DND-41 (cell line): ENCODE data around the gene MED28.
A peak's percentile ranks its signal among the peaks of the same experiment; 100 is the strongest.

ENCODE experiments used
- ATAC-seq: fragments of 200-7000 bp; cut with Tn5 transposase; 3 replicates; pipeline ENCODE4 v1.9.1; 2021; ENCODE audit warnings: low read depth; ENCODE audit not compliant: insufficient read depth
- DNase-seq: peaks from one replicate; pipeline ENCODE4 v3.0.0-alpha.2; 2020
- H2AFZ ChIP-seq: 2 replicates; pipeline ENCODE4 v1.6.0; 2012; ENCODE audit warnings: low read depth, low read length
- H3K27ac ChIP-seq: 2 replicates; pipeline ENCODE4 v1.5.1; 2012; ENCODE audit warnings: low read length, inconsistent platforms
- H3K27me3 ChIP-seq: fragments of 200-600 bp; sonication (generic); 2 replicates; pipeline ENCODE4 v1.6.0; 2012; ENCODE audit warnings: low read length, mild to moderate bottlenecking, inconsistent platforms; ENCODE audit not compliant: insufficient read depth, poor library complexity
- H3K36me3 ChIP-seq: 2 replicates; pipeline ENCODE4 v1.5.1; 2012; ENCODE audit warnings: low read length, inconsistent platforms; ENCODE audit not compliant: insufficient read depth
- H3K4me1 ChIP-seq: 2 replicates; pipeline ENCODE4 v1.5.1; 2012; ENCODE audit warnings: mild to moderate bottlenecking, low read length; ENCODE audit not compliant: insufficient read depth
- H3K4me2 ChIP-seq: 2 replicates; pipeline ENCODE4 v1.6.0; 2012; ENCODE audit warnings: mild to moderate bottlenecking, moderate library complexity, low read length, inconsistent platforms; ENCODE audit not compliant: insufficient read depth
- H3K4me3 ChIP-seq, 2 experiments: fragments of 200-600 bp in 1 of 2; shearing (Covaris generic) in 1 of 2; 2 replicates each; pipeline ENCODE4 v1.5.1; 2012 to 2016; ENCODE audit warnings: inconsistent platforms in 2 of 2, low read length in 2 of 2, mild to moderate bottlenecking in 2 of 2, low read depth in 1 of 2, moderate library complexity in 1 of 2
- H3K79me2 ChIP-seq: 2 replicates; pipeline ENCODE4 v1.6.0; 2012; ENCODE audit warnings: low read length, inconsistent platforms; ENCODE audit not compliant: insufficient read depth
- H3K9ac ChIP-seq: 2 replicates; pipeline ENCODE4 v1.6.0; 2012; ENCODE audit warnings: low read depth, mild to moderate bottlenecking, inconsistent platforms, low read length, moderate library complexity
- H3K9me3 ChIP-seq: 2 replicates; pipeline ENCODE4 v1.5.1; 2012; ENCODE audit warnings: low read length, moderate library complexity, mild to moderate bottlenecking, inconsistent platforms; ENCODE audit not compliant: insufficient read depth, severe bottlenecking
- H4K20me1 ChIP-seq: 2 replicates; pipeline ENCODE4 v1.6.0; 2012; ENCODE audit warnings: low read length; ENCODE audit not compliant: insufficient read depth
- CTCF ChIP-seq: IDR thresholded peaks from 2 replicates; pipeline ENCODE4 v1.5.1; 2012; ENCODE audit warnings: borderline replicate concordance, low read length, moderate library complexity, mild to moderate bottlenecking; ENCODE audit not compliant: poor library complexity, severe bottlenecking; ENCODE audit errors: extremely low read depth
- EZH2 ChIP-seq: IDR thresholded peaks from 3 replicates; pipeline ENCODE4 v1.6.1; 2012; ENCODE audit warnings: borderline replicate concordance, low read depth, mild to moderate bottlenecking, moderate library complexity, low read length, inconsistent platforms; ENCODE audit not compliant: severe bottlenecking

MED28 gene

GRCh38 chr4:17578482-17578891 is 36.0 kb upstream of the MED28 start:
- no peak overlapping the region; the same call in 1 of the 2 replicates for H2AFZ ChIP-seq
- no peaks in the 10 kb centered on the region for H3K9me3 ChIP-seq
- peak overlapping the region; percentile 73 for H3K4me2 ChIP-seq
- no peaks in the 10 kb centered on the region for H3K27me3 ChIP-seq
- no peaks in the 10 kb centered on the region for H4K20me1 ChIP-seq
- DNase-seq: no peak
- peaks cover 13% of the 10 kb centered on the region for H3K79me2 ChIP-seq
- peaks cover 31% of the 10 kb centered on the region for H3K4me1 ChIP-seq
- peak overlapping the region; percentile 75 for H3K9ac ChIP-seq
- H3K27ac ChIP-seq: peak overlapping the region; percentile 3; the same call in 1 of the 2 replicates
- H3K4me3 ChIP-seq: peak overlapping the region in 1 of 2 experiments; percentile 59; a peak in 2 of 4 replicates
- peaks cover 6% of the 10 kb centered on the region; the same call in 1 of the 2 replicates for H3K36me3 ChIP-seq
- ATAC-seq: no peak
- TF ChIP-seq CTCF: no peak
- TF ChIP-seq EZH2: no peak

- Histone ChIP-seq H3K27ac (no peak overlapping the region), H2AFZ (no peak overlapping the region), H3K9me3 (no peaks in the 10 kb centered on the region), H3K4me3 (no peak overlapping the region), H3K79me2 (peaks cover 13% of the 10 kb centered on the region), H3K27me3 (no peaks in the 10 kb centered on the region), H4K20me1 (no peaks in the 10 kb centered on the region), H3K36me3 (peaks cover 21% of the 10 kb centered on the region; the same call in 1 of the 2 replicates), H3K4me1 (peaks cover 29% of the 10 kb centered on the region), H3K9ac (no peak overlapping the region), H3K4me2 (no peak overlapping the region)
- ATAC-seq (no peak), DNase-seq (no peak)
- TF ChIP-seq CTCF (no peak), EZH2 (no peak)
Observed at GRCh38 chr4:17580969-17581368, 33.5 kb upstream of the MED28 start.

- Histone ChIP-seq H3K9ac (no peak overlapping the region), H3K4me3 (no peak overlapping the region), H3K27ac (no peak overlapping the region), H3K79me2 (peaks cover 3% of the 10 kb centered on the region), H3K27me3 (no peaks in the 10 kb centered on the region), H4K20me1 (no peaks in the 10 kb centered on the region), H3K4me2 (no peak overlapping the region), H3K4me1 (peaks cover 11% of the 10 kb centered on the region), H3K36me3 (peaks cover 29% of the 10 kb centered on the region; the same call in 1 of the 2 replicates), H3K9me3 (no peaks in the 10 kb centered on the region), H2AFZ (no peak overlapping the region)
- no peak for DNase-seq
- ATAC-seq: no peak
- TF ChIP-seq EZH2 (no peak), CTCF (no peak)
Observed at GRCh38 chr4:17583276-17583675, 31.2 kb upstream of the MED28 start.

GRCh38 chr4:17583941-17584340 is 30.5 kb upstream of the MED28 start:
- H2AFZ ChIP-seq: no peak overlapping the region
- no peak for ATAC-seq
- H4K20me1 ChIP-seq: no peaks in the 10 kb centered on the region
- H3K27me3 ChIP-seq: no peaks in the 10 kb centered on the region
- peaks cover 29% of the 10 kb centered on the region; the same call in 1 of the 2 replicates for H3K36me3 ChIP-seq
- no peak overlapping the region for H3K4me2 ChIP-seq
- no peak for TF ChIP-seq EZH2
- H3K79me2 ChIP-seq: no peaks in the 10 kb centered on the region
- H3K4me1 ChIP-seq: peaks cover 5% of the 10 kb centered on the region; the same call in 1 of the 2 replicates
- DNase-seq: no peak
- H3K9ac ChIP-seq: no peak overlapping the region
- no peaks in the 10 kb centered on the region for H3K9me3 ChIP-seq
- H3K4me3 ChIP-seq: no peak overlapping the region
- H3K27ac ChIP-seq: no peak overlapping the region
